Psoas muscle (tissue), 8 donors: ENCODE measurements around the gene ZNRF1. TPM values are rescaled to one million over a fixed set of nuclear protein-coding genes. Genes with fewer than 3 reads are reported as not detected.

Experiments used
- ATAC-seq, 4 donors: fragments of 200-7000 bp; cut with Tn5 transposase; one replicate each; pipeline ENCODE4 v1.9.1; 2020; ENCODE audit warnings: moderate library complexity in 3 of 4, mild to moderate bottlenecking in 2 of 4
- DNase-seq, 2 donors: peaks; one replicate each; pipeline ENCODE4 v3.0.0-alpha.2; 2020
- H3K27ac ChIP-seq: fragments of 200-600 bp; one replicate; pipeline ENCODE4 v1.8.0; 2022
- H3K27me3 ChIP-seq, 3 donors: fragments of 200-600 bp in 1 of 3; one replicate each; pipeline versions ENCODE4 v1.6.1 to v1.8.0; 2013 to 2022; ENCODE audit warnings: low read length in 2 of 3, mild to moderate bottlenecking in 2 of 3, moderate library complexity in 1 of 3; ENCODE audit not compliant: insufficient read depth in 3 of 3
- H3K36me3 ChIP-seq, 2 donors: fragments of 200-600 bp in 1 of 2; one replicate each; pipeline versions ENCODE4 v1.6.1 to v1.8.0; 2013 to 2022; ENCODE audit warnings: low read depth in 1 of 2, mild to moderate bottlenecking in 1 of 2, moderate library complexity in 1 of 2; ENCODE audit not compliant: insufficient read depth in 1 of 2
- H3K4me1 ChIP-seq: fragments of 200-600 bp; one replicate; pipeline ENCODE4 v1.8.0; 2022
- H3K4me3 ChIP-seq: fragments of 200-600 bp; one replicate; pipeline ENCODE4 v1.8.0; 2022; ENCODE audit warnings: mild to moderate bottlenecking
- H3K9me3 ChIP-seq: fragments of 200-600 bp; one replicate; pipeline ENCODE4 v1.8.0; 2022
- WGBS, 3 donors: extraction: QIAGEN DNeasy Blood & Tissue Kit; methylation state at CpG; one replicate each; pipeline versions ENCODE4 v1.1.6 to v1.1.7; 2013; 5-methylcytosine and 5-hydroxymethylcytosine counted together
- intact Hi-C, 2 donors: fragments of 100-400 bp; cut with DNase I; formaldehyde crosslinking; loops; one replicate each; pipeline versions ENCODE4 v1.11.0 to v1.14.2; 2022
- polyA plus RNA-seq, 3 donors: library from polyadenylated mRNA; stranded (reverse); fragments of 200-250 nt; gene quantifications; one replicate each; pipeline ENCODE4 v1.2.3, GENCODE V29; 2013
- total RNA-seq, 4 donors: library from RNA; stranded (reverse); fragmentation: NEBNext Ultra II Directional in 2 of 4; extraction: Animal tissue kit (Norgen Biotek cat#: 25700) in 2 of 4; gene quantifications; one replicate each; pipeline versions ENCODE4 v1.2.1 to v1.2.4, GENCODE V29; 2021 to 2023
- TF ChIP-seq, protein P1 (sequence below): fragments of 200-600 bp; IDR thresholded peaks from one replicate; pipeline ENCODE4 v1.8.0; 2022; ENCODE audit warnings: antibody characterized with exemption
- donor health status: healthy with polysubstance abuse.
- donor health status: DM: no; HTN: no; CAD: no; lungs with moderate emphysema.
- donor health status: Bipolar disorder and iron deficiency.
- donor health status: healthy.
- donor health status: DM: yes; HTN: yes; CAD: no.
- donor health status: DM: no; HTN: no; CAD: no.
- donor health status: DM: no; HTN: no; CAD: no.
- donor health status: DM: yes; HTN: yes; CAD: no.

ZNRF1 gene
- total and polyA plus RNA-seq, 7 donors, result 6.7 to 57.0 (median 27.4) TPM

DNA sequence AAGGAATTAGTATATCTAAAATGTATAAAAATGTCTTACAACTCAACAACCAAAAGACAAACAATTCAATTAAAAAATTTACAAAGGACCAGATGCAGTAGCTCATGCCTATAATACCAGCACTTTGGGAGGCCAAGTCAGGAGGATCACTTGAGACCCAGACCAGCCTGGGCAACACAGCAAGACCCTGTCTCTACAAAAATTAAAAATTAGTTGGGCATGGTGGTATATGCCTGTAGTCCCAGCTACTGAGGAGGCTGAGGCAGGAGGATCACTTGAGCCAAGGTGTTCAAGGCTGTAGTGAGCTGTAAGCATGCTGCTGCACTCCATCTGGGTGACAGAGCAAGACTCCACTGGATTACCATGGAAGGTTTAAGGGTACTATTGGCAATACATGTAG lies 33.8 kb downstream of the ZNRF1 start:
- intact Hi-C loops, result no loop called here
- ATAC-seq (no peak), DNase-seq (no peak)
- H3K9me3 ChIP-seq, result peaks cover 3% of the 10 kb centered on the region
- no peaks in the 10 kb centered on the region for H3K27me3 ChIP-seq
- no peaks in the 10 kb centered on the region for H3K36me3 ChIP-seq
- TF ChIP-seq, protein P1, sequence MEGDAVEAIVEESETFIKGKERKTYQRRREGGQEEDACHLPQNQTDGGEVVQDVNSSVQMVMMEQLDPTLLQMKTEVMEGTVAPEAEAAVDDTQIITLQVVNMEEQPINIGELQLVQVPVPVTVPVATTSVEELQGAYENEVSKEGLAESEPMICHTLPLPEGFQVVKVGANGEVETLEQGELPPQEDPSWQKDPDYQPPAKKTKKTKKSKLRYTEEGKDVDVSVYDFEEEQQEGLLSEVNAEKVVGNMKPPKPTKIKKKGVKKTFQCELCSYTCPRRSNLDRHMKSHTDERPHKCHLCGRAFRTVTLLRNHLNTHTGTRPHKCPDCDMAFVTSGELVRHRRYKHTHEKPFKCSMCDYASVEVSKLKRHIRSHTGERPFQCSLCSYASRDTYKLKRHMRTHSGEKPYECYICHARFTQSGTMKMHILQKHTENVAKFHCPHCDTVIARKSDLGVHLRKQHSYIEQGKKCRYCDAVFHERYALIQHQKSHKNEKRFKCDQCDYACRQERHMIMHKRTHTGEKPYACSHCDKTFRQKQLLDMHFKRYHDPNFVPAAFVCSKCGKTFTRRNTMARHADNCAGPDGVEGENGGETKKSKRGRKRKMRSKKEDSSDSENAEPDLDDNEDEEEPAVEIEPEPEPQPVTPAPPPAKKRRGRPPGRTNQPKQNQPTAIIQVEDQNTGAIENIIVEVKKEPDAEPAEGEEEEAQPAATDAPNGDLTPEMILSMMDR, result no peak
- peaks cover 3% of the 10 kb centered on the region for H3K4me1 ChIP-seq
- no peak overlapping the region for H3K4me3 ChIP-seq
- no peak overlapping the region for H3K27ac ChIP-seq

- Histone ChIP-seq H3K27me3 (no peaks in the 10 kb centered on the region), H3K4me1 (peaks cover 3% of the 10 kb centered on the region), H3K9me3 (peaks cover 10% of the 10 kb centered on the region), H3K36me3 (no peaks in the 10 kb centered on the region), H3K4me3 (no peak overlapping the region), H3K27ac (no peak overlapping the region)
- intact Hi-C loops, result no loop called here
- 72 to 80% (median 78%) methylated on average over 9 of the region's 9 CpGs for WGBS, 3 donors
- TF ChIP-seq, protein P1, result no peak
- DNase-seq (no peak), ATAC-seq (no peak)
Observed at GRCh38 chr16:75035410-75035968, 36.7 kb downstream of the ZNRF1 start.

DNA sequence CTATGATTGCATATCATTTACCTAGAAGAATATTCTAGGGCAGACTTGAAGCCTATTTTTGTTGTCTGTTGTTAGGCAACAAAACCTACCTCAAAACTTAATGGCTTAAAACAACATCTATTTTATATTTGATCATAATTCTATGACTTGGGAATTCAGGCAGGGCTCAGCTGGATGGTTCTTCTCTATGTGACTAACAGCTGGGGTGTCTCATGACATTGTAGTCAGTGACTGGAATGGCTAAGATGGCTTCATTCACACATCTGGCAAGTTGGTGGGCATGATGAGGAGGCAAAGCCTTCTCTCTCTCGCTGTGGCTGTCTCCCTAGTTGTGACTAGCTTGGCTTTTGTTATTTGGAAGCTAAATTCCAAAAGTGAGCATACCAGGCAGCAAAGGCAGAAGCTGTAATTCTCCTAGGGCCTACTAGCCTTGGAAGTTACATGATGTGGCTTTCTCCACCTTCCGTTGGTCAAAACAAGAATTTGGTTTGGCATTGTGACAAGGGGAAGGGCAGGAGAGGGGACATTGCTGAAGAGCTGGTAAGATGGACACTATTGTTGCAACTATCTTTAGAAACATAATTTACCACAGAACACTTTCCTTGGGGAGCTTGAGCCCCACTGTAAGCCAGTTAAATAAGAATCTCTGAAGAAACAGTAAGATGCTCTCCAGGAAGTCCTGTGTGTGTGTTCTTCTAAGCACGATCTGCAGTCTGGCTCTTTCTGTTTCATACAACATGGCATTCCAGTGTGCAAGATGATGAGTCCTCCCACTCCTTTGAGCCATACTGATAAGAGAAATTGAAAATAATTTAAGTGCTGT lies 39.4 kb downstream of the ZNRF1 start:
- H3K27me3 ChIP-seq, result no peaks in the 10 kb centered on the region
- no peaks in the 10 kb centered on the region for H3K36me3 ChIP-seq
- intact Hi-C loops, result no loop called here
- H3K4me1 ChIP-seq, result peaks cover 18% of the 10 kb centered on the region
- TF ChIP-seq, protein P1, result no peak
- DNase-seq (no peak), ATAC-seq (no peak)
- H3K27ac ChIP-seq, result no peak overlapping the region
- no peak overlapping the region for H3K4me3 ChIP-seq
- H3K9me3 ChIP-seq, result peaks cover 10% of the 10 kb centered on the region
- WGBS, 3 donors, result 69 to 78% (median 76%) methylated on average over 3 of the region's 3 CpGs

GRCh38 chr16:75039941-75040340 lies 41.1 kb downstream of the ZNRF1 start:
- peaks cover 31% of the 10 kb centered on the region for H3K4me1 ChIP-seq
- 61 to 67% (median 63%) methylated on average over 6 of the region's 6 CpGs for WGBS, 3 donors
- TF ChIP-seq, protein P1, result no peak
- no peak for DNase-seq
- peaks cover 10% of the 10 kb centered on the region for H3K9me3 ChIP-seq
- no peaks in the 10 kb centered on the region for H3K27me3 ChIP-seq
- no peak overlapping the region for H3K4me3 ChIP-seq
- no peaks in the 10 kb centered on the region for H3K36me3 ChIP-seq
- intact Hi-C loops, result loop anchor here (5.0 kb wide), 2 partner anchors 38 to 43 kb away; partner anchors contain the start of gene ZNRF1 (in 1 of the 2)
- no peak overlapping the region for H3K27ac ChIP-seq
- no peak for ATAC-seq
